Nephron (organoid): ENCODE results near the gene PCDHA8.
"Not testable (repeated sequence)": the region's sequence is repeated elsewhere in the genome, so short reads cannot be mapped to it uniquely, and the experiment has no call there.

ENCODE experiments used
- H3K27ac Mint-ChIP-seq, 3 experiments: 2 replicates each; pipeline ENCODE4 v1.8.0; 2020; ENCODE audit warnings: mixed read lengths in 3 of 3, mild to moderate bottlenecking in 2 of 3, moderate library complexity in 1 of 3
- H3K27me3 Mint-ChIP-seq: 2 replicates; pipeline ENCODE4 v1.8.0; 2021; ENCODE audit warnings: low read depth, mild to moderate bottlenecking, moderate library complexity, mixed read lengths
- H3K36me3 Mint-ChIP-seq: 2 replicates; pipeline ENCODE4 v1.8.0; 2020; ENCODE audit warnings: low read depth, mixed read lengths
- H3K4me1 Mint-ChIP-seq: 2 replicates; pipeline ENCODE4 v1.8.0; 2020; ENCODE audit warnings: mixed read lengths
- H3K4me3 Mint-ChIP-seq, 3 experiments: 2 replicates each; pipeline ENCODE4 v1.8.0; 2020; ENCODE audit warnings: mild to moderate bottlenecking in 3 of 3, mixed read lengths in 3 of 3, moderate library complexity in 2 of 3
- H3K9me3 Mint-ChIP-seq: 2 replicates; pipeline ENCODE4 v1.8.0; 2020; ENCODE audit warnings: mixed read lengths
- CTCF ChIP-seq, 3 experiments: fragments of 200-600 bp; sonication (generic); IDR thresholded peaks; one replicate each; pipeline ENCODE4 v1.5.0; 2021; ENCODE audit warnings: antibody characterized with exemption in 3 of 3; ENCODE audit not compliant: unreplicated experiment in 3 of 3

PCDHA8 gene

GRCh38 chr5:140840978-140841962, at the start of gene PCDHA8:
TSS of gene PCDHA8 (plus strand) at chr5:140841187. CDS start at chr5:140841322, 135 bp downstream.
- Mint-ChIP-seq H3K27me3 (no peaks in the 10 kb centered on the region), H3K27ac (no peak within 1 kb of the TSS), H3K9me3 (peaks cover 48% of the 10 kb centered on the region), H3K36me3 (peaks cover 84% of the 10 kb centered on the region), H3K4me1 (no peaks in the 10 kb centered on the region), H3K4me3 (no peak within 1 kb of the TSS)
- TF ChIP-seq CTCF (IDR thresholded peaks at IDR 0.05; ENCODE audit: unreplicated experiment in 3 of 3), result no peak

- no peak for TF ChIP-seq CTCF (IDR thresholded peaks at IDR 0.05; ENCODE audit: unreplicated experiment in 3 of 3)
- Mint-ChIP-seq H3K9me3 (peaks cover 53% of the 10 kb centered on the region), H3K4me3 (peak within 1 kb of the TSS; percentile 78 to 89 (median 86)), H3K27ac (peak within 1 kb of the TSS in 1 of 3 experiments; percentile 67), H3K27me3 (no peaks in the 10 kb centered on the region), H3K36me3 (peaks cover 36% of the 10 kb centered on the region), H3K4me1 (no peaks in the 10 kb centered on the region)
Measured at GRCh38 chr5:140794595-140795258, 46.3 kb upstream of the PCDHA8 start, which contains the start of gene PCDHA2. TSS of gene PCDHA2 (plus strand) at chr5:140794852.

GRCh38 chr5:140795259-140795641, 45.7 kb upstream of the PCDHA8 start:
- Mint-ChIP-seq H3K27me3 (no peaks in the 10 kb centered on the region), H3K9me3 (peaks cover 55% of the 10 kb centered on the region), H3K4me3 (peak overlapping the region; percentile 78 to 89 (median 86)), H3K27ac (peak overlapping the region in 1 of 3 experiments; percentile 67), H3K36me3 (peaks cover 41% of the 10 kb centered on the region), H3K4me1 (no peaks in the 10 kb centered on the region)
- TF ChIP-seq CTCF (IDR thresholded peaks at IDR 0.05; ENCODE audit: unreplicated experiment in 3 of 3), result no peak

- H3K27me3 Mint-ChIP-seq, H3K4me3 Mint-ChIP-seq, H3K27ac Mint-ChIP-seq, H3K4me1 Mint-ChIP-seq: not testable (repeated sequence)
- H3K9me3 Mint-ChIP-seq, result peaks cover 55% of the 10 kb centered on the region
- peaks cover 50% of the 10 kb centered on the region for H3K36me3 Mint-ChIP-seq
Measured at GRCh38 chr5:140796072-140796717, 44.8 kb upstream of the PCDHA8 start.

GRCh38 chr5:140796718-140797095, 44.3 kb upstream of the PCDHA8 start:
- H3K4me3 Mint-ChIP-seq, result no peak overlapping the region
- H3K36me3 Mint-ChIP-seq, result peaks cover 55% of the 10 kb centered on the region
- H3K27me3 Mint-ChIP-seq, result no peaks in the 10 kb centered on the region
- H3K27ac Mint-ChIP-seq, result no peak overlapping the region
- TF ChIP-seq CTCF (IDR thresholded peaks at IDR 0.05; ENCODE audit: unreplicated experiment in 3 of 3), result no peak
- no peaks in the 10 kb centered on the region for H3K4me1 Mint-ChIP-seq
- peaks cover 49% of the 10 kb centered on the region for H3K9me3 Mint-ChIP-seq
